Measurements from ENCODE around the gene ADD1. TPM values are rescaled to one million over a fixed set of nuclear protein-coding genes. Genes with fewer than 3 reads are reported as not detected.

The ADD1 gene
- total RNA-seq, 1 experiment from 2014 or later = 163 TPM

GRCh38 chr4:2860391-2861348, 17.0 kb downstream of the ADD1 start:
- no peaks in the 10 kb centered on the region for H3K9me3 Mint-ChIP-seq
- H3T11ph ChIP-seq (ENCODE audit: low read length) = no peak overlapping the region
- H3K4ac ChIP-seq (ENCODE audit: low read depth, low read length) = no peak overlapping the region
- no peaks in the 10 kb centered on the region for H3K23me2 ChIP-seq (ENCODE audit: insufficient read length, low read depth, low read length, poor library complexity, severe bottlenecking)
- H2BK15ac ChIP-seq (ENCODE audit: low read depth, low read length) = no peak overlapping the region
- H3K18ac ChIP-seq (ENCODE audit: insufficient read length, low read depth, low read length) = no peak overlapping the region
- no peaks in the 10 kb centered on the region for H3K27me3 Mint-ChIP-seq (ENCODE audit: low read depth)
- peak overlapping the region; percentile 9 for H3K27ac ChIP-seq (ENCODE audit: insufficient read length, low read depth, low read length)
- H4K20me1 ChIP-seq (ENCODE audit: control insufficient read depth, insufficient read depth, insufficient read length) = no peaks in the 10 kb centered on the region
- no peak for TF ChIP-seq CTCF (conservative IDR thresholded peaks at IDR 0.05)
- H2BK12ac ChIP-seq (ENCODE audit: insufficient read length, low read depth, low read length) = no peak overlapping the region
- H2BK5ac ChIP-seq (ENCODE audit: insufficient read length, low read length) = no peak overlapping the region
- H3K36me3 Mint-ChIP-seq (ENCODE audit: insufficient read depth in 1 of 3, low read depth in 3 of 3) = peaks cover 0 to 6% (median 2%) of the 10 kb centered on the region in 3 experiments; a peak in 4 of 7 replicates
- H3K9ac ChIP-seq (ENCODE audit: extremely low read depth, insufficient read length, low read length) = no peak overlapping the region
- no peak overlapping the region for H3K56ac ChIP-seq (ENCODE audit: insufficient read length, low read depth, low read length)
- H4K8ac ChIP-seq (replicated peaks; ENCODE audit: insufficient read length, low read depth, low read length) = no peak overlapping the region
- H3K27ac Mint-ChIP-seq = peak overlapping the region; percentile 7 to 61 (median 50); a peak in 5 of 7 replicates
- peaks cover 3% of the 10 kb centered on the region for H3K79me1 ChIP-seq (ENCODE audit: insufficient read depth, low read depth, low read length, poor library complexity, severe bottlenecking)
- no CpG with 5 or more reads among the region's 6 CpGs for whole genome bisulfite sequencing (ENCODE audit: extremely low coverage, insufficient read length, low lambda C conversion rate)
- no peak overlapping the region for H4K91ac ChIP-seq (ENCODE audit: insufficient read length, low read depth, low read length)
- DNase-seq = peak; percentile 37
- H3K4me1 Mint-ChIP-seq = peaks cover 46 to 48% of the 10 kb centered on the region in 2 experiments
- no peak overlapping the region for H3K4me2 ChIP-seq (ENCODE audit: insufficient read depth, insufficient read length, low read length)
- H2BK20ac ChIP-seq (ENCODE audit: low read depth, low read length, poor library complexity, severe bottlenecking) = no peak overlapping the region
- H3K14ac ChIP-seq (ENCODE audit: insufficient read depth, low read length) = no peak overlapping the region; the same call in 1 of the 2 replicates
- no peak overlapping the region for H3K23ac ChIP-seq (ENCODE audit: insufficient read length, low read depth, low read length)
- peaks cover 18% of the 10 kb centered on the region for H3K4me1 ChIP-seq (ENCODE audit: insufficient read depth, low read length)
- no peak overlapping the region for H4K5ac ChIP-seq (ENCODE audit: insufficient read length, low read depth, low read length)
- H2AFZ ChIP-seq (ENCODE audit: low read length) = no peak overlapping the region
- H3K79me2 ChIP-seq (ENCODE audit: insufficient read depth, low read length) = peaks cover 4% of the 10 kb centered on the region; the same call in 1 of the 2 replicates
- no peaks in the 10 kb centered on the region for H3K9me3 ChIP-seq (ENCODE audit: control insufficient read depth, low read depth, low read length)
- no peak overlapping the region for H2AK5ac ChIP-seq (ENCODE audit: insufficient read length, low read length)
- no peak overlapping the region for H2BK120ac ChIP-seq (ENCODE audit: low read depth, low read length, poor library complexity, severe bottlenecking)
- H3K4me3 Mint-ChIP-seq = peak overlapping the region in 1 of 2 experiments; percentile 19; a peak in 3 of 5 replicates
- no peaks in the 10 kb centered on the region for H3K27me3 ChIP-seq (ENCODE audit: insufficient read depth, low read length)
